Loucy (cell line): ENCODE results near the gene HDLBP.

Experiments used
- H2AFZ ChIP-seq: fragments of 200-600 bp; sonication (generic); 2 replicates; pipeline ENCODE4 v1.6.0; 2016; ENCODE audit warnings: antibody characterized with exemption, mild to moderate bottlenecking, low read length, moderate library complexity
- H3F3A ChIP-seq: fragments of 200-600 bp; 2 replicates; pipeline ENCODE4 v1.6.0; 2016; ENCODE audit warnings: antibody characterized with exemption, low read depth, mild to moderate bottlenecking
- H3K27me3 ChIP-seq: fragments of 200-600 bp; sonication (generic); 2 replicates; pipeline ENCODE4 v1.6.1; 2014; ENCODE audit warnings: low read length, mild to moderate bottlenecking; ENCODE audit not compliant: insufficient read depth, poor library complexity, severe bottlenecking
- H3K36me3 ChIP-seq: fragments of 200-600 bp; sonication (generic); 2 replicates; pipeline ENCODE4 v1.6.1; 2016; ENCODE audit warnings: low read length; ENCODE audit not compliant: insufficient read depth
- H3K4me1 ChIP-seq: fragments of 200-600 bp; sonication (generic); 2 replicates; pipeline ENCODE4 v1.5.1; 2014; ENCODE audit warnings: low read length, mild to moderate bottlenecking; ENCODE audit not compliant: insufficient read depth, poor library complexity, severe bottlenecking
- H3K4me2 ChIP-seq: fragments of 200-600 bp; sonication (generic); 2 replicates; pipeline ENCODE4 v1.6.0; 2014; ENCODE audit warnings: antibody characterized with exemption, low read length, low read depth, mild to moderate bottlenecking; ENCODE audit not compliant: poor library complexity, severe bottlenecking
- H3K4me3 ChIP-seq: fragments of 200-600 bp; sonication (generic); 2 replicates; pipeline ENCODE4 v1.5.1; 2014; ENCODE audit warnings: low read length, mild to moderate bottlenecking, mixed read lengths; ENCODE audit not compliant: poor library complexity, severe bottlenecking
- H3K79me2 ChIP-seq: fragments of 200-600 bp; sonication (generic); 2 replicates; pipeline ENCODE4 v1.6.1; 2014; ENCODE audit warnings: low read length; ENCODE audit not compliant: insufficient read depth
- H3K9ac ChIP-seq: fragments of 200-600 bp; sonication (generic); 2 replicates; pipeline ENCODE4 v1.6.0; 2014; ENCODE audit warnings: mild to moderate bottlenecking, low read depth, low read length, moderate library complexity; ENCODE audit not compliant: poor library complexity, severe bottlenecking
- H3K9me2 ChIP-seq: fragments of 200-600 bp; sonication (generic); replicated peaks from 2 replicates; pipeline ENCODE4 v1.6.1; 2016; ENCODE audit warnings: low read depth, low read length, mixed read lengths
- H3K9me3 ChIP-seq: fragments of 200-600 bp; sonication (generic); 2 replicates; pipeline ENCODE4 v1.6.1; 2014; ENCODE audit warnings: mild to moderate bottlenecking, antibody characterized with exemption, low read length, low read depth; ENCODE audit not compliant: insufficient read depth
- H4K20me1 ChIP-seq: fragments of 200-600 bp; sonication (generic); 2 replicates; pipeline ENCODE4 v1.6.0; 2014; ENCODE audit warnings: antibody characterized with exemption, low read length, mild to moderate bottlenecking; ENCODE audit not compliant: insufficient read depth, poor library complexity, severe bottlenecking
- CTCF ChIP-seq: fragments of 200-600 bp; sonication (generic); conservative IDR thresholded peaks from 2 replicates; pipeline ENCODE4 v1.5.1; 2014; ENCODE audit warnings: mild to moderate bottlenecking, antibody characterized with exemption, low read length
- EZH2phosphoT487 ChIP-seq: fragments of 200-600 bp; IDR thresholded peaks from 2 replicates; pipeline ENCODE4 v1.6.1; 2018; ENCODE audit warnings: antibody characterized with exemption, mild to moderate bottlenecking, moderate library complexity, borderline replicate concordance

Gene HDLBP

GRCh38 chr2:241239552-241240202 lies 75.8 kb downstream of the HDLBP start:
- Histone ChIP-seq H3K9me2 (no peaks in the 10 kb centered on the region), H3K4me1 (no peaks in the 10 kb centered on the region), H3K79me2 (no peaks in the 10 kb centered on the region), H3F3A (no peaks in the 10 kb centered on the region), H3K4me2 (no peak overlapping the region), H3K9me3 (no peaks in the 10 kb centered on the region), H2AFZ (no peak overlapping the region), H3K36me3 (peaks cover 97% of the 10 kb centered on the region; the same call in 1 of the 2 replicates), H4K20me1 (no peaks in the 10 kb centered on the region), H3K27me3 (no peaks in the 10 kb centered on the region), H3K9ac (no peak overlapping the region), H3K4me3 (no peak overlapping the region)
- no peak for TF ChIP-seq CTCF
- no peak for TF ChIP-seq EZH2phosphoT487

DNA sequence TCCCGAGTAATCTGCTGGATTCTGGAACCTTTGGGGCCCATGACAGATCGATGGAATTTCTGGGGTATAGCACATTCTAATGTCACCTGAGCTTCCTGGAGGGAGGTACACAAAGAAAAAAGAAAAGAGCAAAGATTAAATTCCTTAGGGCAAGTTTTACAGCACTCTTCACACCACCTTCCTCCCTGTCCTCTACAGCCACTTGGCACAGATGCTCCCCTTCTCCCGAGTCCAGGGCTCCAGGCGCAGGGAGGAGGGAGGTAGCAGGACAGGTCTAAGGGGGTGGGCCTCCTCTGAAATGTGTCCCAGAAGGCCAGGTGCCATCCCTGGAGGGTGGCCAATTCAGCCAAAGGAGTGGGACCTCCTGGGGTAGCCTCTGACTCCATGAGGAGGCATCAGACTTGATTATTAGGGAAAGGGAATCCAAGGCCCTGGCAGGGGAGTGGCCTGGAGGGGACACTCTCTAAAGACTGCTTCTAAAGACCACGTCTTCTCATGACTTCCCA lies 76.7 kb downstream of the HDLBP start:
- no peak overlapping the region for H3K4me3 ChIP-seq
- H3K36me3 ChIP-seq, result peaks cover 97% of the 10 kb centered on the region; the same call in 1 of the 2 replicates
- no peaks in the 10 kb centered on the region for H4K20me1 ChIP-seq
- no peaks in the 10 kb centered on the region for H3K79me2 ChIP-seq
- H3K4me1 ChIP-seq, result no peaks in the 10 kb centered on the region
- no peaks in the 10 kb centered on the region for H3K9me2 ChIP-seq
- H3F3A ChIP-seq, result no peaks in the 10 kb centered on the region
- H2AFZ ChIP-seq, result no peak overlapping the region
- no peaks in the 10 kb centered on the region for H3K27me3 ChIP-seq
- H3K9me3 ChIP-seq, result no peaks in the 10 kb centered on the region
- TF ChIP-seq CTCF (no peak), EZH2phosphoT487 (no peak)
- H3K9ac ChIP-seq, result no peak overlapping the region
- no peak overlapping the region for H3K4me2 ChIP-seq

GRCh38 chr2:241237949-241238371 lies 77.5 kb downstream of the HDLBP start:
- no peak overlapping the region for H2AFZ ChIP-seq
- no peaks in the 10 kb centered on the region for H3F3A ChIP-seq
- H3K9ac ChIP-seq, result no peak overlapping the region
- H4K20me1 ChIP-seq, result no peaks in the 10 kb centered on the region
- H3K4me2 ChIP-seq, result no peak overlapping the region
- no peaks in the 10 kb centered on the region for H3K4me1 ChIP-seq
- peaks cover 97% of the 10 kb centered on the region; the same call in 1 of the 2 replicates for H3K36me3 ChIP-seq
- no peak overlapping the region for H3K4me3 ChIP-seq
- H3K9me3 ChIP-seq, result no peaks in the 10 kb centered on the region
- H3K9me2 ChIP-seq, result no peaks in the 10 kb centered on the region
- TF ChIP-seq EZH2phosphoT487 (no peak), CTCF (no peak)
- H3K27me3 ChIP-seq, result no peaks in the 10 kb centered on the region
- H3K79me2 ChIP-seq, result no peaks in the 10 kb centered on the region
